HAP-1 (cell line): ENCODE results near the gene HES4.
"Not testable (repeated sequence)": the region's sequence is repeated elsewhere in the genome, so short reads cannot be mapped to it uniquely, and the experiment has no call there.

ENCODE experiments used
- DNase-seq, 2 experiments: peaks; one replicate each; pipeline ENCODE4 v3.0.0-alpha.2; 2016 to 2020; ENCODE audit warnings: low spot score in 2 of 2
- H3K27me3 ChIP-seq: fragments of 250-450 bp; sonication (Bioruptor Pico); 2 replicates; pipeline ENCODE4 v1.5.1; 2020; ENCODE audit warnings: low read depth, mild to moderate bottlenecking, moderate library complexity
- H3K36me3 ChIP-seq: fragments of 250-450 bp; sonication (Bioruptor Pico); replicated peaks from 2 replicates; pipeline ENCODE4 v1.5.1; 2020; ENCODE audit warnings: mild to moderate bottlenecking
- H3K4me1 ChIP-seq: fragments of 250-450 bp; sonication (Bioruptor Pico); 2 replicates; pipeline ENCODE4 v1.5.1; 2020; ENCODE audit warnings: mild to moderate bottlenecking
- H3K4me3 ChIP-seq: fragments of 250-450 bp; sonication (Bioruptor Pico); 2 replicates; pipeline ENCODE4 v1.5.1; 2020; ENCODE audit warnings: mild to moderate bottlenecking, moderate library complexity
- H3K9me3 ChIP-seq: fragments of 250-450 bp; sonication (Bioruptor Pico); 2 replicates; pipeline ENCODE4 v1.5.1; 2020; ENCODE audit warnings: mild to moderate bottlenecking, moderate library complexity
- in situ Hi-C: fragments of 300-500 bp; cut with MboI; formaldehyde crosslinking; loops from 3 replicates; pipeline ENCODE4 v1.14.3; 2020; ENCODE audit warnings: low sequenced_read_pairs, inconsistent platforms, mixed read lengths

HES4 gene

DNA sequence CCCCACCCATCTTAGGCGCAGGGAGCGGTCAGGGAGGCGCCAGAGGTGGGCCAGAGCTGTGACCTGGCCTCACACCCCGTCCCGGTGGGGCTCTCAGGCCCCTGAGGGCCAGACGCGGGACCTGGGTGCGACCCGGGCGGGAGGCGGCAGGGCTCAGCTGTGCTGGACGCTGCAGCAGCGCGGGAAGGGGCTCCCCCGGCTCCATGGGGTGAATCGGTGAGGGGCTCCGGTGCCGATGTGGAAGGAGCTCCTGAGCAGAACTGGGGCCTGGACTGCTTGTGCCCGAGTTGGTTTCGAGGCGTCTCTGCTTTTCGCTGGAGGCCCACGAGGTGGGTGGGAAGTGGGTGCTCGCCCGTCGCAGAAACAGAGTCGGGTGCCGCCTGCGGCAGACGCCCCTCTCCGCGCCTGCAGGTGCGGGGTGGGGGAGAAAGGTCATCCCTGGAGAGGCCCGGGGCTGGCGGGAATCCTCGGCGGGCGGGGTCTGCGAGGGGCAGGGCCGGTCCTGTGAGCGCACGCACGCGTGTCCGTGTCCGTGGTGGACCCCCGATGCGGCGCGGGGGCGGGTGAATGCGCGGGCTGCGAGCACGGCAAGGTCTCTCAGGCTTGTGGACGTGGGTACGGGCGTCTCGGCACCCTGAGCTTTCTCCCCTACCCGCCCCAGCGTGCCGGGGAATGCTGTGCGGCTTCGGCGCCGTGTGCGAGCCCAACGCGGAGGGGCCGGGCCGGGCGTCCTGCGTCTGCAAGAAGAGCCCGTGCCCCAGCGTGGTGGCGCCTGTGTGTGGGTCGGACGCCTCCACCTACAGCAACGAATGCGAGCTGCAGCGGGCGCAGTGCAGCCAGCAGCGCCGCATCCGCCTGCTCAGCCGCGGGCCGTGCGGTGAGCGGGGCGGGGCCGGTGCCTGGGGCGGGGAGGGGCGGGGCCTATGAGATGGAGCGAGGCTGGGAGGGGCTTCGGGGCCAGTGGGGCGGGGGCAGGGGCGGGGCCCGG lies 40.4 kb upstream of the HES4 start:
- peak overlapping the region; percentile 23 for H3K4me3 ChIP-seq
- H3K9me3 ChIP-seq = no peaks in the 10 kb centered on the region
- DNase-seq = peak; percentile 80 to 90
- in situ Hi-C loops = no loop called here
- no peaks in the 10 kb centered on the region for H3K27me3 ChIP-seq
- peaks cover 7% of the 10 kb centered on the region for H3K4me1 ChIP-seq
- peaks cover 37% of the 10 kb centered on the region for H3K36me3 ChIP-seq

GRCh38 chr1:1039145-1039910 lies 39.4 kb upstream of the HES4 start:
- no peak for DNase-seq
- no peaks in the 10 kb centered on the region for H3K27me3 ChIP-seq
- H3K36me3 ChIP-seq = peaks cover 27% of the 10 kb centered on the region
- in situ Hi-C loops = no loop called here
- H3K9me3 ChIP-seq = no peaks in the 10 kb centered on the region
- H3K4me1 ChIP-seq = peaks cover 8% of the 10 kb centered on the region
- H3K4me3 ChIP-seq = no peak overlapping the region

DNA sequence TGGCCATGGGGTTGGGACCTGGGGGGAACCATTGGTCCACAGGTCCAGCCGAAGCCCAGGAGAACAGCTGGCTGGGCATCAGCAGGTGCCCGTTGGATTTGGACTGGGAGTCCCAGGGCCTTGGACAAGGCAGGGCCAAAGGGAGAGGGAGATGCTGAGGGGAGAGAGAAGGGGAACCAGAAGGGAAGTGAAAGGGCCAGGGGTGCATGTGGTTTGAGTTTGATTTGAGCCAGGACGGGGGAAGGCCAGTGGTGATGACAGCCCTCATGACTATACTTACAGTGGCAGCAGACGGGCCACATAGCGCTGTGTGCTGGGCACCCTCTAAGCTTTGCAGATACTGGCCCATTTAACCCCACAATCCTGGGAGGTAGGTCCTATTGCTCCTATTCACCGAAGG lies 38.8 kb upstream of the HES4 start:
- Histone ChIP-seq H3K36me3 (peaks cover 22% of the 10 kb centered on the region), H3K4me3 (no peak overlapping the region), H3K27me3 (no peaks in the 10 kb centered on the region), H3K9me3 (no peaks in the 10 kb centered on the region), H3K4me1 (peaks cover 10% of the 10 kb centered on the region)
- in situ Hi-C loops = no loop called here
- DNase-seq = no peak

GRCh38 chr1:1037366-1038327 lies 37.8 kb upstream of the HES4 start:
- Histone ChIP-seq H3K4me1 (peaks cover 11% of the 10 kb centered on the region), H3K9me3 (no peaks in the 10 kb centered on the region), H3K36me3 (peaks cover 12% of the 10 kb centered on the region), H3K4me3 (no peak overlapping the region), H3K27me3 (no peaks in the 10 kb centered on the region)
- no peak for DNase-seq
- in situ Hi-C loops = no loop called here

- H3K27me3 ChIP-seq = no peaks in the 10 kb centered on the region
- H3K9me3 ChIP-seq = no peaks in the 10 kb centered on the region
- in situ Hi-C loops = no loop called here
- no peak overlapping the region for H3K4me3 ChIP-seq
- peaks cover 11% of the 10 kb centered on the region for H3K4me1 ChIP-seq
- H3K36me3 ChIP-seq = peaks cover 3% of the 10 kb centered on the region
- DNase-seq = no peak
Measured at GRCh38 chr1:1035291-1035943, 35.5 kb upstream of the HES4 start.

DNA sequence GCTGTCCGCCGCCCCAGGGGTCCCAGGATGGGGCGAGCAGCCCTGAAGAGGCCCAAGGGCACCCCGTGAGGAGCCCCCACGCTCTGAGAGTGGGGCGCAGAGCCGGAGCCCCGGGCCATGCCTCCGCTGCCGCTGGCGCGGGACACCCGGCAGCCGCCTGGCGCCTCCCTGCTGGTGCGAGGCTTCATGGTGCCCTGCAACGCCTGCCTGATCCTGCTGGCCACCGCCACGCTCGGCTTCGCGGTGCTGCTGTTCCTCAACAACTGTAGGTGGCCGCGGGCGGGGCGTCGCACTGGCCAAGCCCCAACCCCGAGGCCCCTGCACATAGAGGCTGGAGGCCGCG lies 34.5 kb upstream of the HES4 start:
- H3K4me3 ChIP-seq = peak overlapping the region; percentile 37

DNA sequence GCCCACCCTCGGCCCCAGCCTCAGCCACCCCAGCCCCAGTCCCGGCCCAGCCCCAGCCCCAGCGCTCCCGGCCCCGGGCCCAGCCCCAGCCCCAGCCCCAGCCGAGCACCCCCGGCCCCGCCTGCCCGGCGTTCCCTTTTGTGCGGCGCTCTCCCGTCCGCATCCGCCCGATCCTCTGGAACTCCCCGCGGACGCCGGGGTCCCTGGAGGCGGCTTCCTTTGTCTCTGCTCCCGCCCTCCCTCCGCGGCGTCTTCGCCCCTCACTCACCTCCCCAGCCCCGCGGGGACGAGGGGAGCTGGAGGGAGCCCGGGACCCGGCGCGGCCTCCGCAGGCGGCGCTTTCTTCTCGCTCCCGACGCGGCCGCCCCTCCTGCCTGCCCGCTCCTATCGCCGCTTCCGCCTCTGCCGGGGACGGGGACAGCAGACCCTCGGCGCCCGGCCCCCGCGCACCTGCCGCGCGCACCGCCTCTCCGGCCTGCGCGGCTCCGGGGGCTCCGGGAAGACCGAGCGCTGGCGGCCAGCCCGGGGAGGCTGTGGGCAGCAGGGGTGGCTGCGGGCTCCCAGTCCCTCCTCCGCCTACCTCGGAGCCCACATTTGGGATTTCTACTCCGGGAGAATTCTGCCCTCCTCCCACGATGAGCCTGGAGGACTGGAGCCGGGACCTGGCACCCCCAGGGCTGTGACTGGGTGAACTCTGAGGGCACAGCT lies 34.0 kb upstream of the HES4 start:
- in situ Hi-C loops = no loop called here

More for the DNA sequence above, 34.5 kb upstream of the HES4 start:
- no peaks in the 10 kb centered on the region for H3K9me3 ChIP-seq
- no peak for DNase-seq
- no peaks in the 10 kb centered on the region for H3K27me3 ChIP-seq
- in situ Hi-C loops = no loop called here
- 0 out of 2 replicates have a peak, but pooled peaks cover 5% of the 10 kb centered on the region for H3K4me1 ChIP-seq
- peaks cover 3% of the 10 kb centered on the region for H3K36me3 ChIP-seq

GRCh38 chr1:1033009-1033587 lies 33.2 kb upstream of the HES4 start:
- in situ Hi-C loops = no loop called here

More for the DNA sequence above, 34.0 kb upstream of the HES4 start:
- Histone ChIP-seq H3K4me1 (0 out of 2 replicates have a peak, but pooled peaks cover 5% of the 10 kb centered on the region), H3K36me3 (peaks cover 3% of the 10 kb centered on the region), H3K4me3 (peak overlapping the region; percentile 37), H3K27me3 (no peaks in the 10 kb centered on the region), H3K9me3 (no peaks in the 10 kb centered on the region)
- DNase-seq = peak in 1 of 2 experiments; percentile 58

GRCh38 chr1:1032424-1032823 lies 32.5 kb upstream of the HES4 start:
- no peak overlapping the region for H3K4me3 ChIP-seq
- no peaks in the 10 kb centered on the region for H3K9me3 ChIP-seq
- H3K27me3 ChIP-seq = no peaks in the 10 kb centered on the region
- H3K36me3 ChIP-seq = peaks cover 4% of the 10 kb centered on the region
- DNase-seq = no peak
- H3K4me1 ChIP-seq = 0 out of 2 replicates have a peak, but pooled peaks cover 5% of the 10 kb centered on the region
- in situ Hi-C loops = no loop called here

More at GRCh38 chr1:1033009-1033587, 33.2 kb upstream of the HES4 start:
- H3K36me3 ChIP-seq = peaks cover 3% of the 10 kb centered on the region
- 0 out of 2 replicates have a peak, but pooled peaks cover 5% of the 10 kb centered on the region for H3K4me1 ChIP-seq
- H3K4me3 ChIP-seq = peak overlapping the region; percentile 18
- no peaks in the 10 kb centered on the region for H3K9me3 ChIP-seq
- H3K27me3 ChIP-seq = no peaks in the 10 kb centered on the region
- DNase-seq = peak; percentile 92 to 98

- Histone ChIP-seq H3K27me3 (no peaks in the 10 kb centered on the region), H3K36me3 (peaks cover 8% of the 10 kb centered on the region), H3K4me3 (no peak overlapping the region), H3K4me1 (0 out of 2 replicates have a peak, but pooled peaks cover 5% of the 10 kb centered on the region), H3K9me3 (no peaks in the 10 kb centered on the region)
- in situ Hi-C loops = no loop called here
- no peak for DNase-seq
Measured at GRCh38 chr1:1031659-1032235, 31.9 kb upstream of the HES4 start.

- H3K9me3 ChIP-seq, H3K27me3 ChIP-seq, H3K4me1 ChIP-seq, H3K4me3 ChIP-seq, DNase-seq, H3K36me3 ChIP-seq, in situ Hi-C loops: not testable (repeated sequence)
Measured at GRCh38 chr1:1030867-1031658, 31.2 kb upstream of the HES4 start.
